ENCODE measurements around the gene MRAS.
"Not testable (repeated sequence)": the region's sequence is repeated elsewhere in the genome, so short reads cannot be mapped to it uniquely, and the experiment has no call there.

Gene MRAS

DNA sequence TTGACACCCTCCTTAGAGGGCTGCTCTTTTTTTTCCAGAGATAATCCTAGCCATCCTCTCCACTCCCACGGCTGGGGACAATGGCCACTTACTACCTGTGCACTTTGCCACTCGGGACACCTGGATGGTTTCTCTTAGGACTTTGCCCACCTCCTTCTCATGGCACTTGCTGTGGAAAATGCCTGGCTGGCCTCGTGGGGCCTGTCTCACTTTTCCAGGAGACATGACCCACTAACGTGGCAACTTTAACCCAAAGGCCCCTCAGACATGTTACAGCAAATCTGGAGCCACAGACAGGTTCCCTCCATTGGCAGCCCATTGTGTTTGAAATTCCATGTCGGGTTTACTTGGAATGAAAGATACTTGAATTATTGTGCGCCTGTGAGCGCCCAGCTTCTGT is 56.6 kb downstream of the MRAS start:
- H3K27ac Mint-ChIP-seq = no peak overlapping the region
- ATAC-seq (no peak), DNase-seq (ENCODE audit: low spot score in 2 of 2) (no peak)
- no peaks in the 10 kb centered on the region for H3K9me3 Mint-ChIP-seq
- no peaks in the 10 kb centered on the region for H3K4me1 Mint-ChIP-seq
- no peaks in the 10 kb centered on the region for H3K36me3 Mint-ChIP-seq
- no peak overlapping the region for H3K4me3 Mint-ChIP-seq

DNA sequence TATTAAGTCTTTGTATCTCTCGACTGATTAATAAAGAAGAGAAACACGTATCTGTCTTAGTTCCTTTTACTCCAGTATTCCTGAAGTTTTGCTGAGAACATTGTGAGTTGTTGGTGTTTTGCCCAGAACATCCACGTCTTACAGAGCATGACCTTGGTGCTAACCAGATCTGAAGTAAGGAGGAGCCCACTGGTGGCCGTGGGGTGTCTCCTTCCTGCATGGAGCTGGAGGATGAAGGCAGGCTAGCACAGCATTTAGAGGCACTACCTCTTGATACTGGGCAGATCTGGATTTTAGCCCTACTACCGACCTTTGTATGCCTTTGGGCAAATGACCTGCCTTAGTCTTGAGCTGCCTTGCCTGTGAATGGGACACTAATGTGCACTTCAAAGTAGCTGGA is 57.1 kb downstream of the MRAS start:
- H3K36me3 Mint-ChIP-seq = no peaks in the 10 kb centered on the region
- ATAC-seq = no peak
- no peak overlapping the region for H3K4me3 Mint-ChIP-seq
- H3K27ac Mint-ChIP-seq = no peak overlapping the region
- no peaks in the 10 kb centered on the region for H3K4me1 Mint-ChIP-seq
- DNase-seq (ENCODE audit: low spot score in 2 of 2) = no peak
- H3K9me3 Mint-ChIP-seq = no peaks in the 10 kb centered on the region

DNA sequence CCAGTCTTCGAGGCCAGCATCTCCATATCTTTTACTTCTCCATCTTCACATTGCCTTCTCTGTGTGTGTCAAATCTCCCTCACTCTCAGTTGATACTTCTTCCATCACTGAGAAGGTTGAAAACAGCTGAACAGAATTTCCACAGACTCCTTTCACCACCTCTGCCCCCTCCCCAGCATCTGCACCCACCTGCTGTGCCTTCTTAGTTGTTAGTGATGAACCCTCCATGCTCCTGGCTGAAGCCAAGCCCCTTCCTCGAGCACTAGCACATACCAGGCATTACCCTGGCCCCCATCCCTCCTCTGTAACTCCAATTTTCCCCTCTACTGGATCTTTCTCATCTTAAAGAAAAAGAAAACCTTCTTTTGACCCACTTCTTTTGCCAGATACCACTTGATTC is 58.2 kb downstream of the MRAS start:
- ATAC-seq (no peak), DNase-seq (ENCODE audit: low spot score in 2 of 2) (no peak)
- H3K9me3 Mint-ChIP-seq = no peaks in the 10 kb centered on the region
- no peak overlapping the region for H3K27ac Mint-ChIP-seq
- H3K4me1 Mint-ChIP-seq = no peaks in the 10 kb centered on the region
- no peaks in the 10 kb centered on the region for H3K36me3 Mint-ChIP-seq
- no peak overlapping the region for H3K4me3 Mint-ChIP-seq

GRCh38 chr3:138407236-138407907 is 59.0 kb downstream of the MRAS start:
- H3K27ac Mint-ChIP-seq = no peak overlapping the region
- H3K36me3 Mint-ChIP-seq = no peaks in the 10 kb centered on the region
- DNase-seq (ENCODE audit: low spot score in 2 of 2) = no peak

DNA sequence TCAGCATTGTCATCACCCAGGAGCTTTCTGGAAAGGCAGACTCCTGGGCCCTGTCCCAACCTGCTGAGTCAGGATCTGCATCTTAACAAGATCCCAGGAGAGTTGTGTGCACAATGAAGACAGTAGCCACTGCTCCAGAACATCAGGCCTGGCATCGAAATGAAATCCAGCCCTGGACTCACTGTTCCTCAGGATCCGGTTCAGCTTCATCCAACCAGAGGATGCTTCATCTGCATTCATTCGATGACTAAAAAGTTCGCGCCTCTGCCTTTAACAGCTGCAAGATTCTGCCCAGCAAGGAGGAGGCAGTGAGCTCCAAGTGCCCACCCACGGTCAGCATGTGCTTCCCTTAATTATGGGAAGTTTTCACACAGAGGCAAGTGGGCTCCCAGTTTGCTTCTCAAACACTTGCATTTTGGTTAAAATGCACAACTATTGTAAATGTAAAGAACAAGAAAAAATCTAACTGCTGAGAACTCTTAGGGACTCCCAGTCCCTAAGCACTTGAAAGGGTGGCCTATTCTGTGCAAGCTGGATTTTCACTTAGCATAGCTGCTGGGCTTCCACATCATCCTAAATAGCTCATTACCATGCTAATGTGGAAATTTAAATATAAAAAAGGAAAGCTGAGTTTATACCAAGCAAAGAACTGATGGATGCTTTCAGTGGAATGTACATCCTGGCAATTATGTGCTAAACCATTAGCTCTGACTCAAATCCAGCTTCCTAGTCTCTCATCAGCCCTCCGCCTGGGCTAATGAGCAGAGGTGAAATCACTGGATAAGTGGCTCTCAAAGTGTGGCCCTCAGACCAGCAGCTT is 60.6 kb downstream of the MRAS start:
- no peaks in the 10 kb centered on the region for H3K36me3 Mint-ChIP-seq
- H3K9me3 Mint-ChIP-seq = no peaks in the 10 kb centered on the region
- peaks cover 8% of the 10 kb centered on the region for H3K4me1 Mint-ChIP-seq
- ATAC-seq (no peak), DNase-seq (ENCODE audit: low spot score in 2 of 2) (no peak)
- no peak overlapping the region for H3K4me3 Mint-ChIP-seq
- no peak overlapping the region for H3K27ac Mint-ChIP-seq

More at GRCh38 chr3:138407236-138407907, 59.0 kb downstream of the MRAS start:
- H3K9me3 Mint-ChIP-seq = no peaks in the 10 kb centered on the region
- H3K4me3 Mint-ChIP-seq = no peak overlapping the region
- no peak for ATAC-seq
- H3K4me1 Mint-ChIP-seq = no peaks in the 10 kb centered on the region

- Mint-ChIP-seq H3K9me3 (no peaks in the 10 kb centered on the region), H3K27ac (no peak overlapping the region), H3K36me3 (peaks cover 2% of the 10 kb centered on the region), H3K4me1 (peaks cover 8% of the 10 kb centered on the region), H3K4me3 (no peak overlapping the region)
- DNase-seq (ENCODE audit: low spot score in 2 of 2) (no peak), ATAC-seq (peak; percentile 57)
Observed at GRCh38 chr3:138412821-138413551, 64.6 kb downstream of the MRAS start.

- not testable (repeated sequence) for DNase-seq (ENCODE audit: low spot score in 2 of 2); H3K9me3 Mint-ChIP-seq; H3K4me3 Mint-ChIP-seq; ATAC-seq; H3K27ac Mint-ChIP-seq; H3K36me3 Mint-ChIP-seq; H3K4me1 Mint-ChIP-seq
Observed at GRCh38 chr3:138416236-138416635, 67.9 kb downstream of the MRAS start.

DNA sequence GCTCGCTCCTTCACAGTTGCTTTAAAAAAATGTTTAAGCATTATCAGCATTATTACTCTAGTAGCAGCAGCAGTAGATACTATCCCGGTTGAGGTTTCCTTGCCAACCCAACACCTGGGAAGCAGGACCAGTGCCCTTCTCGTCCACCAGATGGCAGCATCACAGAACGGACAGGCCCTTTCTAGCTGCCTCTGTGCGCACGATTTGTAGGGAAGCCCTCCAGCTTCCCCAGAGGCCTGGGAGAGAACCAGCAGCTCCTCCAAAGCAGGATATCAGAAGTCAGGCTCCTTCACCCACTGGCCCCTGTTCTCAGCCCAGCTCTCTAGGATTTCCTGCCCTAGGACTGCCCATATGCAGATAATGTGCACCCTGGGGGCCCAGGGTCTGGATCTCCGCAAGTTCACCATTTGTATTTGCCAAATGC is 69.2 kb downstream of the MRAS start:
- Mint-ChIP-seq H3K9me3 (no peaks in the 10 kb centered on the region), H3K4me1 (peaks cover 7% of the 10 kb centered on the region), H3K27ac (no peak overlapping the region), H3K4me3 (no peak overlapping the region), H3K36me3 (peaks cover 5% of the 10 kb centered on the region)
- ATAC-seq (peak; percentile 76), DNase-seq (ENCODE audit: low spot score in 2 of 2) (peak; percentile 43 to 79)

- ATAC-seq = no peak
- Mint-ChIP-seq H3K36me3 (peaks cover 5% of the 10 kb centered on the region), H3K9me3 (no peaks in the 10 kb centered on the region), H3K4me1 (no peaks in the 10 kb centered on the region), H3K27ac (no peak overlapping the region), H3K4me3 (no peak overlapping the region)
- no peak for DNase-seq (ENCODE audit: low spot score in 2 of 2)
Observed at GRCh38 chr3:138418601-138419206, 70.3 kb downstream of the MRAS start.

GRCh38 chr3:138423316-138423715 is 74.9 kb downstream of the MRAS start:
- Mint-ChIP-seq H3K36me3 (no peaks in the 10 kb centered on the region), H3K4me3 (no peak overlapping the region), H3K9me3 (no peaks in the 10 kb centered on the region), H3K4me1 (no peaks in the 10 kb centered on the region), H3K27ac (no peak overlapping the region)
- no peak for DNase-seq (ENCODE audit: low spot score in 2 of 2)
- ATAC-seq = no peak

DNA sequence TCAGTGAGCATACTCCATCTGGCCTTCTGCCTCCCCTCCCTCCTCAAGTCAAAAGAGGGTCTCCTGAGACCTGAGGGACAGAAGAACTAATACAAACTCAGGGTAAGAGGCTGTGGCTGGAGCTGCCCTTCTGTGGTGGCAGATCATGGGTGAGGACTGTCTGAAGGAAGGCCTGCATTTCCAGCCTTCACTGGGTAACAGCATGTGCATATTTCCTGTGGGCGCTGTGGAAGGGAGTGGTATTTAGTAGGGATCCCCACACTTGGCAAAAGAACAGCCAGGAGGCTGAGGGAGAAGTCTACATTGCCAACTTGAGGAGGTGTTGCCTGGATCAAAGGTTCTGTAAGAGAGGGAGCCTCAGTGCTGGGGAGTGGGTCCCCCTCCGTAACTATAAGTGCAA is 75.9 kb downstream of the MRAS start:
- Mint-ChIP-seq H3K4me1 (no peaks in the 10 kb centered on the region), H3K27ac (no peak overlapping the region), H3K36me3 (no peaks in the 10 kb centered on the region), H3K4me3 (no peak overlapping the region), H3K9me3 (no peaks in the 10 kb centered on the region)
- ATAC-seq = peak; percentile 40
- DNase-seq (ENCODE audit: low spot score in 2 of 2) = no peak

- no peak overlapping the region for H3K27ac Mint-ChIP-seq
Observed at GRCh38 chr3:138426211-138426610, 77.8 kb downstream of the MRAS start.

DNA sequence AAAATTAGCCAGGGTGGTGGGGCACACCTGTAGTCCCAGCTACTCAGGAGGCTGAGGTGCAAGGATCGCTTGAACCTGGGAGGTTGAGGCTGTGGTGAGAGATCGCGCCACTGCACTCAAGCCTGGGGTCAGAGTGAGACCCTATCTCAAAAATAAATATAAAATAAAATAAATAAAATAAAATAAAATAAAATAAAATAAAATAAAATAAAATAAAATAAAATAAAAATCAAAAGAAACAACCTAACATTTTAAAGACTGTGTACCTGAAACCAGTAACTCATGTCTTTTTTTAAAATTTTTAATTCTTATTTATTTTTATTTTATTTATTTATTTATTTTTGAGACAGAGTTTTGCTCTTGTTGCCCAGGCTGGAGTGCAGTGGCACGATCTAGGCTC is 78.4 kb downstream of the MRAS start:
- not testable (repeated sequence) for DNase-seq (ENCODE audit: low spot score in 2 of 2)

More at GRCh38 chr3:138426211-138426610, 77.8 kb downstream of the MRAS start:
- ATAC-seq = no peak
- H3K9me3 Mint-ChIP-seq = no peaks in the 10 kb centered on the region
- no peak for DNase-seq (ENCODE audit: low spot score in 2 of 2)
- no peaks in the 10 kb centered on the region for H3K36me3 Mint-ChIP-seq
- H3K4me1 Mint-ChIP-seq = no peaks in the 10 kb centered on the region
- H3K4me3 Mint-ChIP-seq = no peak overlapping the region

GRCh38 chr3:138429665-138430064 is 81.3 kb downstream of the MRAS start:
- H3K4me1 Mint-ChIP-seq = peaks cover 12% of the 10 kb centered on the region
- H3K27ac Mint-ChIP-seq = no peak overlapping the region
- no peak overlapping the region for H3K4me3 Mint-ChIP-seq
- H3K9me3 Mint-ChIP-seq = no peaks in the 10 kb centered on the region
- no peak for DNase-seq (ENCODE audit: low spot score in 2 of 2)
- ATAC-seq = no peak
- H3K36me3 Mint-ChIP-seq = no peaks in the 10 kb centered on the region

More for the DNA sequence above, 78.4 kb downstream of the MRAS start:
- H3K36me3 Mint-ChIP-seq, H3K9me3 Mint-ChIP-seq, ATAC-seq, H3K27ac Mint-ChIP-seq, H3K4me1 Mint-ChIP-seq, H3K4me3 Mint-ChIP-seq: not testable (repeated sequence)

DNA sequence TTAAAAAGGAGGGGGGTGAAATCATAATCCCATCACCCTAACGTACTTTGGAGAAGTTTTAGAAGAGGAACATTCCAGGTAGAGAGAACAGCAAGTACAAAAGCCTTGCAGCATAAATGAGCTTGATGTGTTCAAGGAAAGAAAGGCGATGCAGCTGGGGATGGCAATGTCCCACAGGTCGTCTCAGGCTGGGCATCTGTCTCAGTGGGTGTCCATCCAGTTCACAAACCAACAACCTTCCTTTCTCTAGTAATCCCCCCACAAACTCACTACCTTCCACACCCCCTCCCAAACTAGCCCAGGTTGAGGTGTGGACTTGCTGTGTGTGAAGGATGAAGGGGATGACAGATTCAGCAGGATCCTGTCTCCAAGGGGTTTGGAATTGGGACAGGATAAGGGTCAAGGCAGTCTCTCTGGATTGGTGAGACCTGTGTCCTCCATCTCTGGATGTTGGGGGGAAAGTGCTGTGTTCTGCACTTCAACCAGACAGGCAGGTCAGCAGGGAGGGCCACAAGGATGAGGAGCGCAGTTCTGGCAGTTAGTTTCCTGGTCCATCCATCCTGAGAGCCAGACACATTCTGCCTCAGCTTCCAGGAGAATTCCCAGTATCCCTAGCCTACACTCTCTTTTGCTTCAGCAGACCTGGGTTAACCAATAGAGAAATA is 84.3 kb downstream of the MRAS start:
- ATAC-seq (no peak), DNase-seq (ENCODE audit: low spot score in 2 of 2) (no peak)
- Mint-ChIP-seq H3K4me3 (peak overlapping the region; percentile 62), H3K4me1 (peaks cover 12% of the 10 kb centered on the region), H3K36me3 (no peaks in the 10 kb centered on the region), H3K27ac (no peak overlapping the region), H3K9me3 (no peaks in the 10 kb centered on the region)
